Keratinocyte (primary cell): ENCODE results near the gene POLR1B. TPM values are rescaled to one million over a fixed set of nuclear protein-coding genes. Genes with fewer than 3 reads are reported as not detected.
"Not testable (repeated sequence)": the region's sequence is repeated elsewhere in the genome, so short reads cannot be mapped to it uniquely, and the experiment has no call there.

ENCODE experiments used
- DNase-seq: peaks from one replicate; pipeline ENCODE4 v3.0.0-alpha.2; 2011; ENCODE audit warnings: low read depth, missing footprints, low spot score
- FAIRE-seq: peaks from 2 replicates; lab custom pipeline; 2011; peaks lifted over from hg19 to GRCh38; lab: Jason Lieb, UNC
- H2AFZ ChIP-seq: 2 replicates; pipeline ENCODE4 v1.6.0; 2012; ENCODE audit warnings: low read length, control low read depth, inconsistent platforms; ENCODE audit not compliant: control insufficient read depth
- H3K27ac ChIP-seq: 2 replicates; pipeline ENCODE4 v1.5.1; 2011; ENCODE audit warnings: low read length; ENCODE audit not compliant: control insufficient read depth, insufficient read depth
- H3K27me3 ChIP-seq: 3 replicates; pipeline ENCODE4 v1.6.0; 2011; ENCODE audit warnings: low read length; ENCODE audit not compliant: control insufficient read depth, insufficient read depth; ENCODE audit errors: extremely low read depth
- H3K36me3 ChIP-seq, 2 experiments: 2 replicates in 1 of 2; 3 replicates in 1 of 2; pipeline ENCODE4 v1.5.1; 2011; ENCODE audit warnings: low read length in 2 of 2, mild to moderate bottlenecking in 1 of 2; ENCODE audit not compliant: control insufficient read depth in 2 of 2, insufficient read depth in 2 of 2; ENCODE audit errors: extremely low read depth in 1 of 2
- H3K4me1 ChIP-seq: 3 replicates; pipeline ENCODE4 v1.5.1; 2011; ENCODE audit warnings: low read length; ENCODE audit not compliant: control insufficient read depth, insufficient read depth; ENCODE audit errors: extremely low read depth
- H3K4me2 ChIP-seq: 3 replicates; pipeline ENCODE4 v1.6.0; 2011; ENCODE audit warnings: low read depth, low read length; ENCODE audit not compliant: control insufficient read depth, insufficient read depth; ENCODE audit errors: extremely low read depth
- H3K4me3 ChIP-seq, 3 experiments: fragments of 200-600 bp in 1 of 3; sonication (generic) in 1 of 3; 2 replicates in 2 of 3; 3 replicates in 1 of 3; pipeline ENCODE4 v1.5.1; 2011 to 2016; ENCODE audit warnings: low read length in 3 of 3, mild to moderate bottlenecking in 3 of 3, control low read depth in 2 of 3, inconsistent platforms in 1 of 3, low read depth in 1 of 3, mixed read lengths in 1 of 3, mixed run types in 1 of 3, moderate library complexity in 1 of 3; ENCODE audit not compliant: control insufficient read depth in 2 of 3, insufficient read depth in 2 of 3; ENCODE audit errors: extremely low read depth in 1 of 3
- H3K79me2 ChIP-seq: 2 replicates; pipeline ENCODE4 v1.6.0; 2012; ENCODE audit warnings: low read length; ENCODE audit not compliant: control insufficient read depth, insufficient read depth
- H3K9ac ChIP-seq: 3 replicates; pipeline ENCODE4 v1.6.0; 2011; ENCODE audit warnings: low read length; ENCODE audit not compliant: control insufficient read depth, insufficient read depth; ENCODE audit errors: extremely low read depth
- H3K9me1 ChIP-seq: 3 replicates; pipeline ENCODE4 v1.6.0; 2011; ENCODE audit warnings: low read length; ENCODE audit not compliant: control insufficient read depth, insufficient read depth; ENCODE audit errors: extremely low read depth
- H3K9me3 ChIP-seq: 2 replicates; pipeline ENCODE4 v1.5.1; 2012; ENCODE audit warnings: low read depth, low read length; ENCODE audit not compliant: control insufficient read depth
- H4K20me1 ChIP-seq: 3 replicates; pipeline ENCODE4 v1.6.0; 2011; ENCODE audit warnings: low read length; ENCODE audit not compliant: control insufficient read depth, insufficient read depth; ENCODE audit errors: extremely low read depth
- CTCF ChIP-seq, 3 experiments: IDR thresholded peaks in 1 of 3; conservative IDR thresholded peaks in 1 of 3; optimal IDR thresholded peaks in 1 of 3; 2 replicates in 2 of 3; 3 replicates in 1 of 3; pipeline versions ENCODE3 to v1.5.1; 2011; ENCODE audit warnings: low read length in 3 of 3, mild to moderate bottlenecking in 3 of 3, moderate library complexity in 2 of 3, control low read depth in 1 of 3, inconsistent platforms in 1 of 3; ENCODE audit not compliant: insufficient read depth in 2 of 3; ENCODE audit errors: extremely low read depth in 1 of 3
- EZH2 ChIP-seq: IDR thresholded peaks from one replicate; pipeline ENCODE4 v1.6.1; 2012; ENCODE audit warnings: inconsistent platforms, mild to moderate bottlenecking, low read length, moderate library complexity
- dilution Hi-C: fragments of 300-500 bp; cut with MboI; formaldehyde crosslinking; loops from one replicate; pipeline ENCODE4 v1.7.0; 2020; ENCODE audit warnings: low sequenced_read_pairs; ENCODE audit not compliant: extremely low pct_ligation_motif_present
- polyA plus RNA-seq, 5 experiments: library from polyadenylated mRNA; depleted of rRNA in 3 of 5; stranded (reverse) in 3 of 5; stranded (forward) in 1 of 5; unstranded in 1 of 5; fragments of >200 nt; gene quantifications; 1 replicate in 1 of 5; 2 replicates in 3 of 5; 3 replicates in 1 of 5; pipeline versions ENCODE4 v1.2.1 to v1.2.3, GENCODE V29; 2011 to 2012; ENCODE audit warnings: missing spikeins in 2 of 5, low read depth in 1 of 5, low replicate concordance in 1 of 5

Gene POLR1B
- polyA plus RNA-seq, 1 donor (not counting 4 experiments of a cell fraction or from before 2014, with no cell fraction given) = 31.9 TPM

GRCh38 chr2:112548980-112549379 is 6.7 kb downstream of the POLR1B start:
- H3K4me1 ChIP-seq = no peaks in the 10 kb centered on the region
- DNase-seq (no peak), FAIRE-seq (no peak)
- no peak overlapping the region for H3K9ac ChIP-seq
- H3K4me2 ChIP-seq = no peak overlapping the region
- dilution Hi-C loops = no loop called here
- H3K9me1 ChIP-seq = no peaks in the 10 kb centered on the region
- peaks cover 36% of the 10 kb centered on the region in 2 experiments for H3K36me3 ChIP-seq
- H3K27me3 ChIP-seq = no peaks in the 10 kb centered on the region
- H3K79me2 ChIP-seq = peaks cover 33% of the 10 kb centered on the region
- no peak overlapping the region for H2AFZ ChIP-seq
- H4K20me1 ChIP-seq = no peaks in the 10 kb centered on the region
- H3K27ac ChIP-seq = no peak overlapping the region
- TF ChIP-seq EZH2 (no peak), CTCF (optimal IDR thresholded peaks at IDR 0.05 in 1 of 3, IDR thresholded peaks at IDR 0.05 in 1 of 3, conservative IDR thresholded peaks at IDR 0.05 in 1 of 3; ENCODE audit: extremely low read depth in 1 of 3, insufficient read depth in 2 of 3, low read length in 3 of 3) (no peak)
- no peak overlapping the region for H3K4me3 ChIP-seq
- no peaks in the 10 kb centered on the region for H3K9me3 ChIP-seq

- no peak for TF ChIP-seq EZH2
- no peak for TF ChIP-seq CTCF (optimal IDR thresholded peaks at IDR 0.05 in 1 of 3, IDR thresholded peaks at IDR 0.05 in 1 of 3, conservative IDR thresholded peaks at IDR 0.05 in 1 of 3; ENCODE audit: extremely low read depth in 1 of 3, insufficient read depth in 2 of 3, low read length in 3 of 3)
- no peak overlapping the region for H3K4me2 ChIP-seq
- H4K20me1 ChIP-seq = no peaks in the 10 kb centered on the region
- no peak for FAIRE-seq
- H3K27ac ChIP-seq = no peak overlapping the region
- H3K4me1 ChIP-seq = no peaks in the 10 kb centered on the region
- peaks cover 15 to 26% of the 10 kb centered on the region in 2 experiments for H3K36me3 ChIP-seq
- no peaks in the 10 kb centered on the region for H3K27me3 ChIP-seq
- H3K4me3 ChIP-seq = no peak overlapping the region
- H3K9ac ChIP-seq = no peak overlapping the region
- H3K79me2 ChIP-seq = no peaks in the 10 kb centered on the region
- H3K9me3 ChIP-seq = no peaks in the 10 kb centered on the region
- DNase-seq = no peak
- H3K9me1 ChIP-seq = no peaks in the 10 kb centered on the region
- dilution Hi-C loops = no loop called here
- H2AFZ ChIP-seq = no peak overlapping the region
These were observed 23.8 kb downstream of the POLR1B start for GRCh38 chr2:112566104-112566503.

- H3K4me1 ChIP-seq, H3K79me2 ChIP-seq, H2AFZ ChIP-seq, H3K9me3 ChIP-seq, H3K27me3 ChIP-seq, H3K4me2 ChIP-seq, H3K9me1 ChIP-seq, dilution Hi-C loops, H3K4me3 ChIP-seq, H3K9ac ChIP-seq, FAIRE-seq, H4K20me1 ChIP-seq, H3K27ac ChIP-seq, DNase-seq: not testable (repeated sequence)
- H3K36me3 ChIP-seq = peaks cover 16 to 30% of the 10 kb centered on the region in 2 experiments
These were observed 24.2 kb downstream of the POLR1B start for GRCh38 chr2:112566508-112566907.
